ENCODE results near the gene SLAMF7.

SLAMF7 gene

DNA sequence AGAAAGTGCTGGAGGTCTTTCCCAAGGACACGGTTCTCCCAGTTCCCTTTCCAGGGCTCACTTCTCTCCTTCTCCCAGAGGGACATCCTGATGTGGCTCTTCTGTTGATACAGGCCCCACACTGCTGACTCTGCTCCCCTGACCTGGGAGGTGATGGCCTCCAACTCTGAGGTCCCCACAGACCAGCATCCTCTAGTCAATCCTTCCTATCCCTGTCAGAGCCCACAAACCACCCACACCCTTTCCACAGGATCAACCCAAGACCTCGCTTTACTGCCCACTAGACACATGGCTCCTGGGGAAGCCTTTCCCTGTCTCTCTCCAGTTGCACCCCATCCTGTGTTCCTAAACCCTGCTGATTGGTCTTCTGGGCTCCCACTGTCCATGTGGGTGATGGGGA lies 11.6 kb downstream of the SLAMF7 start:
- H3K27ac ChIP-seq: no peak overlapping the region
- TF ChIP-seq ZFX (IDR thresholded peaks at IDR 0.05; ENCODE audit: borderline replicate concordance) (no peak), CTCF (IDR thresholded peaks at IDR 0.05) (no peak)

DNA sequence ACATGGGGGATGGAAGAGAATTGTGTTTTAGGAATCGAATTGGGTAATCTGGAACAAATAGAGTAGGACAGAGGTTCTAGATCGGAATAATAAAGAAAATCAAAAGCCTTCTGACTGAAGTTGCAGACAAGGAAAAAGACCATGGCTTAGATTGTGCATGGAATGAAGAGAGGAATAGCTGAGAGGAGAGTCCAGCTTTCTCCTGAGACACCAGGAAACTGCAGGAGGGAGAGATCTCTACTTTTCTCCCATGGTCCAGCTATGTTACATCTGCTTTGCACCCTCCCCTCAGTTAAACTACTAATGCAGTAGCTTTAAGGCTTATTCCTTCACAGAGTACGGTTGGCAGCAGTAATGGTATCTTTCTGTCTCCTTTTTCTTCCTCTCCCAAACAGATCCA lies 13.4 kb downstream of the SLAMF7 start:
- TF ChIP-seq CTCF (IDR thresholded peaks at IDR 0.05) (no peak), ZFX (IDR thresholded peaks at IDR 0.05; ENCODE audit: borderline replicate concordance) (no peak)

DNA sequence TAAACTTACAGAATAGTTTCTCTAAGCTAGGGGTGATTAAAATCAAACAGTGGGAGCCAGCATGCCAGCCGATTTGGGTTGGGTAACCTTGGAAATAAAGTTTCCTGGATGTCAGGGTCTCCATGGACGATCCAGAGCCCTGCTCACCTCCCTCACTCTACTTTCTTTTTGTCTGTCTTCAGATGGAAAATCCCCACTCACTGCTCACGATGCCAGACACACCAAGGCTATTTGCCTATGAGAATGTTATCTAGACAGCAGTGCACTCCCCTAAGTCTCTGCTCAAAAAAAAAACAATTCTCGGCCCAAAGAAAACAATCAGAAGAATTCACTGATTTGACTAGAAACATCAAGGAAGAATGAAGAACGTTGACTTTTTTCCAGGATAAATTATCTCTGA lies 13.9 kb downstream of the SLAMF7 start:
- H3K27ac ChIP-seq: no peak overlapping the region
- no peak for TF ChIP-seq ZFX (IDR thresholded peaks at IDR 0.05; ENCODE audit: borderline replicate concordance)
- no peak for TF ChIP-seq CTCF (IDR thresholded peaks at IDR 0.05)

More for the DNA sequence above, 13.4 kb downstream of the SLAMF7 start:
- no peak overlapping the region for H3K27ac ChIP-seq

- TF ChIP-seq CTCF (IDR thresholded peaks at IDR 0.05): no peak
- no peak for TF ChIP-seq ZFX (IDR thresholded peaks at IDR 0.05; ENCODE audit: borderline replicate concordance)
- no peak overlapping the region for H3K27ac ChIP-seq
Measured at GRCh38 chr1:160753594-160753993, 14.5 kb downstream of the SLAMF7 start.

DNA sequence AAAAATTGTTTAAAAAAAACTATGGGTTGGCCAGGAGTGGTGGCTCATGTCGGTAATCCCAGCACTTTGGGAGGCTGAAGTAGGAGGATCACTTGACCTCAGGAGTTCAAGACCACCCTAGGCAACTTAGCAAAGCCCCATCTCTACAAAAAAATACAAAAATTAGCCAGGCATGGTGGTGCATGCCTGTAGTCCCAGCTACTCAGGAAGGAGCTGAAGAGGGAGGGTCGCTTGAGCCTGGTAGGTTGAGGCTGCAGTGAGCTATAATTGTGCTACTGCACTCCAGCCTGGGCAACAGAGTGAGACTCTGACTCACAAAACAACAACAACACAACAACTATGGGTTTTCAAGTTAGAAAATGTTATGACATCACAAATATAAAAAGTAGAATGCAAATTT lies 16.4 kb downstream of the SLAMF7 start:
- no peak for TF ChIP-seq CTCF (IDR thresholded peaks at IDR 0.05)
- no peak for TF ChIP-seq ZFX (IDR thresholded peaks at IDR 0.05; ENCODE audit: borderline replicate concordance)
- no peak overlapping the region for H3K27ac ChIP-seq

DNA sequence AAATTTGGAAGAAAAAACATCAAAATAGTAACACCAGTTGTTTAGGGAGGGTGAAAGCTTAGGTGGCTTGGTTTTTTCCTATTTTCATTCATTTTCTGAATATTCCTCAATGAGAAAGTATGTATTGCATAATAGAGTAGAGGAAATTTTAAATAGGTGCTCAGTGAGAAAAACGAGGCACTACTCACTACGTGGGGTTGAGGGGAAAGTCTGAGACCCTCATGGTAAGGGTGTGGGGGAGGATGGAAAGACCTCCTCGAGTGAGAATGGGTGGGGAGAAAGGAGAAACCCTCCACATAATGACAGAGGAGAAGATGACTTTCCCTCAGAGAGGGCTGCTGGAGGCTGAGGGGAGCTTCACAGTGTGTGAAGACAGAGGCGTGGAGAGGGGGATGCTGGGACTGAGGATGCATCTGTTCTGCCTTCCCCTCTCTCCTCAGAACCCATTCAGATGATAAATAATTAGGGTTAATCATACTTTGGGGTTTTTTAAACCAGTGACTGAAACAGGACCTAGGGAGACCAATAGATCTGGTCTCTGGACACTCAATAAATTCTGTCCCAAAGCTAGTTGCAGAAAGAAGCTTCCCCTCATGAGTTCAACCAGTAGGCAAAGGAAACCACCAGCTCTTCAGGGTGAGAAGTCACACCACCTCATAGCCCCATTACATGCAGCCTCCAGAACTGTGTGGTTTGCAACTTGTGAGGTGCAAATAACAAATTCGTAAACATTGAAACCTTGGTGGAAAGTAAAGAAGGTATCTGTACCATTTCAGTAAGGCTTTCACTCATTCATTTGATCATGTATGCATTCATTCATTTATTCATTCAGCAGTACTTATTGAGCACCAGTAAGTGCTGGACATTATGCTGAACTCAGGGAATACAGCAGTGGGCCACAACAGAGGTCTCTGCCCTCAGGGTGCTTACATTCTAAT lies 17.1 kb downstream of the SLAMF7 start:
- TF ChIP-seq CTCF (IDR thresholded peaks at IDR 0.05): no peak
- TF ChIP-seq ZFX (IDR thresholded peaks at IDR 0.05; ENCODE audit: borderline replicate concordance): no peak

DNA sequence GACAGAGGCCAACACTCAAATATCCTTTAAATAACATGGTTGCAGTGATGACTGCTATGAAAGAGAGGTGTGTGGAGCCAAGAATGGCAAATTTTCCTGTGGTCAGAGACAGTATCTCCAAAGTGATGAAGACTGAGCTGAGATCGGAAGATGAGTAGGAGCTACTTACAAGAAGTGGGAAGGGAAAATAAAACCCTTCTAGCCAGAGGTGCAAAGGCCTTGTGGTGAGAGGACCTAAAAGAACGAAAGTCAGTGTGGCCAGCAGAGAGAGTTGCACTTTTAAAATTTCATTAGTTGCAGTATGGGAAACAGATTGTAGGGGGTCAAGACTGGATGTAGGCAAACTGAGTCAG lies 17.8 kb downstream of the SLAMF7 start:
- no peak for TF ChIP-seq CTCF (IDR thresholded peaks at IDR 0.05)
- TF ChIP-seq ZFX (IDR thresholded peaks at IDR 0.05; ENCODE audit: borderline replicate concordance): no peak
- H3K27ac ChIP-seq: no peak overlapping the region

More for the DNA sequence above, 17.1 kb downstream of the SLAMF7 start:
- no peak overlapping the region for H3K27ac ChIP-seq

All from 22Rv1 (cell line).